Esophagus muscularis mucosa (tissue), 4 donors: ENCODE measurements around the gene OR2V1. TPM values are rescaled to one million over a fixed set of nuclear protein-coding genes. Genes with fewer than 3 reads are reported as not detected.
A peak's percentile ranks its signal among the peaks of the same experiment; 100 is the strongest.
"Not testable (repeated sequence)": the region's sequence is repeated elsewhere in the genome, so short reads cannot be mapped to it uniquely, and the experiment has no call there.

Experiments used
- DNase-seq: peaks from one replicate; pipeline ENCODE4 v3.0.0-alpha.2; 2017; ENCODE audit errors: extremely low spot score
- H3K27ac ChIP-seq, 4 donors: fragments of 200-600 bp; sonication (generic); replicated peaks in 1 of 4; 1 replicate in 3 of 4; 2 replicates in 1 of 4; pipeline ENCODE4 v1.5.1; 2016 to 2019; ENCODE audit warnings: mild to moderate bottlenecking in 1 of 4
- H3K27me3 ChIP-seq, 4 donors: fragments of 200-600 bp; sonication (generic); one replicate each; pipeline versions ENCODE4 v1.5.1 to v1.6.0; 2016 to 2019
- H3K36me3 ChIP-seq, 4 donors: fragments of 200-600 bp; sonication (generic); one replicate each; pipeline ENCODE4 v1.5.1; 2016 to 2019
- H3K4me1 ChIP-seq, 4 donors: fragments of 200-600 bp; sonication (generic); one replicate each; pipeline ENCODE4 v1.5.1; 2016 to 2019
- H3K4me3 ChIP-seq, 4 donors: fragments of 200-600 bp; sonication (generic); 1 replicate in 2 of 4; 2 replicates in 2 of 4; pipeline ENCODE4 v1.5.1; 2016 to 2019; ENCODE audit warnings: mild to moderate bottlenecking in 4 of 4, moderate library complexity in 1 of 4
- H3K9me3 ChIP-seq, 4 donors: fragments of 200-600 bp; sonication (generic); 1 replicate in 3 of 4; 2 replicates in 1 of 4; pipeline ENCODE4 v1.5.1; 2016 to 2019
- CTCF ChIP-seq, 3 experiments: fragments of 200-600 bp in 2 of 3; fragments of 450-650 bp in 1 of 3; sonication (generic) in 2 of 3; IDR thresholded peaks; one replicate each; pipeline ENCODE4 v1.5.1; 2017 to 2019; ENCODE audit warnings: antibody characterized with exemption in 3 of 3, mild to moderate bottlenecking in 2 of 3, moderate library complexity in 1 of 3
- EP300 ChIP-seq: sonication (generic); formaldehyde crosslinking; IDR thresholded peaks from one replicate; pipeline ENCODE4 v1.6.1; 2017; ENCODE audit warnings: antibody characterized with exemption
- POLR2A ChIP-seq: fragments of 450-650 bp; IDR thresholded peaks from one replicate; pipeline ENCODE4 v1.6.1; 2017; ENCODE audit warnings: antibody characterized with exemption, moderate library complexity, mild to moderate bottlenecking, low read depth
- POLR2AphosphoS5 ChIP-seq, 2 donors: sonication (generic); formaldehyde crosslinking; IDR thresholded peaks; one replicate each; pipeline ENCODE4 v1.6.1; 2017; ENCODE audit warnings: antibody characterized with exemption in 2 of 2
- WGBS: methylation state at CpG from one replicate; pipeline ENCODE4 v1.1.5; 2018; 5-methylcytosine and 5-hydroxymethylcytosine counted together
- intact Hi-C: fragments of 100-400 bp; cut with DNase I; formaldehyde crosslinking; loops from one replicate; pipeline ENCODE4 v1.15.1; 2023
- total RNA-seq, 4 donors: library from RNA; depleted of rRNA; stranded (reverse); fragments of >200 nt; gene quantifications; one replicate each; pipeline versions ENCODE4 v1.1.0 to v1.2.1, GENCODE V29; 2016

The OR2V1 gene
- total RNA-seq, 4 donors from 2014 or later: not detected

- H3K9me3 ChIP-seq: no peaks in the 10 kb centered on the region
- peaks cover 7 to 21% (median 19%) of the 10 kb centered on the region in 4 donors for H3K4me1 ChIP-seq
- DNase-seq: no peak
- H3K27me3 ChIP-seq: peaks cover 0 to 50% (median 7%) of the 10 kb centered on the region in 4 donors
- intact Hi-C loops: no loop called here
- 58% methylated on average over 1 of the region's 4 CpGs for WGBS
- TF ChIP-seq CTCF (IDR thresholded peaks at IDR 0.05): no peak
- TF ChIP-seq POLR2A: no peak
- TF ChIP-seq POLR2AphosphoS5 (IDR thresholded peaks at IDR 0.05): no peak
- no peak for TF ChIP-seq EP300
- H3K36me3 ChIP-seq: no peaks in the 10 kb centered on the region
- no peak overlapping the region for H3K4me3 ChIP-seq
- peak overlapping the region in 3 of 4 donors; percentile 47 to 64 (median 53) for H3K27ac ChIP-seq
Observed at GRCh38 chr5:181161534-181162175, 30.7 kb upstream of the OR2V1 start.

- DNase-seq, H3K36me3 ChIP-seq, H3K9me3 ChIP-seq, intact Hi-C loops: not testable (repeated sequence)
- Histone ChIP-seq H3K4me1 (peaks cover 7 to 21% (median 19%) of the 10 kb centered on the region in 4 donors), H3K27me3 (peaks cover 0 to 43% (median 7%) of the 10 kb centered on the region in 4 donors), H3K27ac (peak overlapping the region in 3 of 4 donors; percentile 64 to 83 (median 65)), H3K4me3 (peak overlapping the region in 3 of 4 donors; percentile 39 to 52 (median 43))
- 15% methylated on average over 15 of the region's 48 CpGs for WGBS
Observed at GRCh38 chr5:181160755-181161533, 30.0 kb upstream of the OR2V1 start.

- intact Hi-C loops: no loop called here
- Histone ChIP-seq H3K4me1 (peaks cover 7 to 21% (median 19%) of the 10 kb centered on the region in 4 donors), H3K27me3 (peaks cover 0 to 39% (median 7%) of the 10 kb centered on the region in 4 donors), H3K4me3 (peak overlapping the region; percentile 26 to 52 (median 41)), H3K9me3 (no peaks in the 10 kb centered on the region), H3K36me3 (no peaks in the 10 kb centered on the region), H3K27ac (peak overlapping the region; percentile 65 to 83 (median 76))
- no peak for TF ChIP-seq CTCF (IDR thresholded peaks at IDR 0.05)
- TF ChIP-seq POLR2A: no peak
- TF ChIP-seq POLR2AphosphoS5 (IDR thresholded peaks at IDR 0.05): peak in 1 of 2 donors; percentile 70
- TF ChIP-seq EP300: no peak
- 61% methylated on average over 19 of the region's 21 CpGs for WGBS
- DNase-seq: no peak
Observed at GRCh38 chr5:181160152-181160754, 29.3 kb upstream of the OR2V1 start.

- peak; percentile 96 for DNase-seq
- TF ChIP-seq POLR2A (no peak), POLR2AphosphoS5 (IDR thresholded peaks at IDR 0.05) (peak in 1 of 2 donors; percentile 60), CTCF (IDR thresholded peaks at IDR 0.05) (peak; percentile 82 to 88 (median 83)), EP300 (no peak)
- peaks cover 7 to 21% (median 19%) of the 10 kb centered on the region in 4 donors for H3K4me1 ChIP-seq
- intact Hi-C loops: loop anchor here (5.0 to 10.0 kb wide), 2 partner anchors 292 to 375 kb away; no protein-coding TSS in a partner anchor
- peaks cover 0 to 35% (median 4%) of the 10 kb centered on the region in 4 donors for H3K27me3 ChIP-seq
- H3K4me3 ChIP-seq: no peak overlapping the region
- H3K9me3 ChIP-seq: no peaks in the 10 kb centered on the region
- WGBS: 58% methylated on average over 20 of the region's 20 CpGs
- peak overlapping the region; percentile 65 to 83 (median 76) for H3K27ac ChIP-seq
- no peaks in the 10 kb centered on the region for H3K36me3 ChIP-seq
Observed at GRCh38 chr5:181159286-181160151, 28.6 kb upstream of the OR2V1 start.
